Raji (cell line): Measurements from ENCODE around the gene HTT.

Experiments used
- POLR2A ChIP-seq: IDR thresholded peaks from 2 replicates; pipeline ENCODE4 v1.6.1; 2011; ENCODE audit warnings: low read depth, low read length, control low read depth; ENCODE audit not compliant: insufficient read depth

HTT gene

GRCh38 chr4:3168029-3168428, 93.5 kb downstream of the HTT start:
- no peak for TF ChIP-seq POLR2A

DNA sequence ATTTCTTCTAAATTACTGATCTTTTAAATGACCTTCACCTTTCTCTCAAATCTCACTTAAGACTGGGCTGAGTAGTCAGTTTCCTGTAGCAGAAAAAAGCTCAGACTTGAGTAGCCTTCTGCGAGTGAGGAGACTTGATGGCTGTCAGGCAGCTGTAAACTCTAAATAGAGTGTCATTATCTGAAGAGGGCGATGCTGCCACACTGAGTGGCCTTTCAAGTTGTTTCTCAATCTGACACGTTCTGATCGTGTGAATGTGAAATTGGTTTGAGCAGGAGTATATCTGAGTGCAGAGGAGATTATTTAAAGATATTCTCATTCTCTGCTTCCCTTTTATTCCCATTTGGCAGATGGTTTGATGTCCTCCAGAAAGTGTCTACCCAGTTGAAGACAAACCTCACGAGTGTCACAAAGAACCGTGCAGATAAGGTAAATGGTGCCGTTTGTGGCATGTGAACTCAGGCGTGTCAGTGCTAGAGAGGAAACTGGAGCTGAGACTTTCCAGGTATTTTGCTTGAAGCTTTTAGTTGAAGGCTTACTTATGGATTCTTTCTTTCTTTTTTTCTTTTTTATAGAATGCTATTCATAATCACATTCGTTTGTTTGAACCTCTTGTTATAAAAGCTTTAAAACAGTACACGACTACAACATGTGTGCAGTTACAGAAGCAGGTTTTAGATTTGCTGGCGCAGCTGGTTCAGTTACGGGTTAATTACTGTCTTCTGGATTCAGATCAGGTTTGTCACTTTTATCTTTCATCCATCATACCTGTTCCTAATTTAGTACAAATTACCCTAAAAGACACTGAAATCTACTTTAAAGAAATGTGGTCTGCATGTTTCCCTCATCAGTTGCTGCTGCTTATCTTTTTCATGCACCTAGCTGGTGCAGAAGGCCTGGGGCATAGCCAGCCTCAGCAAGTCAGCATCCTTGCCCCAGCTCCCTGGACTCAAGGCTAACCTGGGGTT, 100.2 kb downstream of the HTT start:
- no peak for TF ChIP-seq POLR2A

DNA sequence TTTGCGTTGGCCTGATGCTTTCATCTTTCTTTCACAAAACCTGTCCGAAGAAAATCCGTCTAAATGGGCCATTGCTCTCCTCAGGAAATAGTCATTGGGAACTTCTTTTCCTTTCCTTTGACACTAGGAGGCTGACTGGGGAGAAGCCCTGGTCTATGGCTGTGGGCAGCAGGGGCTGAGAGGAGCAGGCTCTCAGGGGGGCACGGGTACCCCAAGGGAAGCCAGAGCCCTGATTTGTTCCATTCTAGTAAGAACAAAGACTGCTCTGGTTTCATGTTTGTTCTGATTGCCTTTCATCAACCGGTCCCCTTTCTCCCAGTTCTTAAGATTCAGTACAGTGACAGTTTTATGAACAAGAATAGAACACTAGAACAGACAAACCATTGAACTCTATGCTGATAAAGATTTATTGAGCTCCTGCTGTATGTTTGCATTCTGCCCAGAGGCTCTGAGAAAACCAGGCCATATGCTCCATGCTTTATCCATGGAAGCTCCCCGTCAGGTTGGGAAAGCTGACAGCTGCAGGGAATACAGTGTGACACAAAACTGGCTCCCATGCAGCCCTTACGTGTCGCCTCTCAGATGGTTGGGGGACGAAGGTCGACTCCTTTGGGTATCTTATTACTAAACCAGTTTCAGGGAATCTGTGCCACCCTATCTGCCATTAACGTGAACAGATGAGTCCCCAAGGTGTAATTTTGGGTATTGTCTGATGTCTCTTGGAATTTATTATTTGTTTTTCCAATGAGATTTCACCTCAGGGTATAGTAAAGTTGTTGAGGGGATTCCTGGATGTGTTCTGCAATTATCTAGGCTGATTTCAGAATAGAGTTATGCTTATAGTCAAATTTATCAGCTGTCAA, 102.1 kb downstream of the HTT start:
- TF ChIP-seq POLR2A, result no peak

DNA sequence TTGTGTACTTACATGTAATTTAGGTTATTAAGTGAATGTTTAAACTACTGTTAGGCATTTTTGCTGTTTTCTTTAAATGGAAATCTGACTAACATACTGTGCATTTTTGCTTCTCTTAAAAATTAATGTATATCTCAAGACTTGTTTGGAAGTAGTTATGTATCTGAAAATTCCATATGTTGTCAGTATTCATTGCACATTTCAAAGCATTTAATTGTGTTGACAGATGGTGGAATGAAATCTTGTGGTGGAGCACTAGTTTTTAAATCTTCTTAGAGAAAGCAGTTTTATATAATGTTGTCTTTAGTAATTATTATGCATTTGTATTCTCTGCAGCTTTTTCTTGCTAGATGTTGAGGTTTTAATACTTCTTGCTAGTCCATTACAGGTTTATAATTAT, 102.9 kb downstream of the HTT start:
- TF ChIP-seq POLR2A, result no peak

GRCh38 chr4:3177905-3178304, 103.4 kb downstream of the HTT start:
- no peak for TF ChIP-seq POLR2A

DNA sequence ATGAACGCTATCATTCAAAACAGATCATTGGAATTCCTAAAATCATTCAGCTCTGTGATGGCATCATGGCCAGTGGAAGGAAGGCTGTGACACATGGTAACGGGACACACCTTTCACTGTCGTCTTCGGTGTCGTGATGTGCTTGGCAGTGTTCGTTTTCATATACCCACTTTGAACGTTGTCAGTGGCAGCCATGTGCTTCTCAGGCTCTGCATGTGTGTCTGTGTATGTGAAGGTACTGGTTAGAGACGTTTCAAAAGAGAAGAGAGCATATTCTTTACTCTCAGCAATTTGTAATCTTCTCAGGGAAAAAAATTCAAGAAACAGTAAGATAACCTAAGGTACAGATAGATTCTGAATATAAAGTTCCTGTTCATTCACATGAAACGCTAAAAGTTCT, 103.9 kb downstream of the HTT start:
- TF ChIP-seq POLR2A, result no peak

DNA sequence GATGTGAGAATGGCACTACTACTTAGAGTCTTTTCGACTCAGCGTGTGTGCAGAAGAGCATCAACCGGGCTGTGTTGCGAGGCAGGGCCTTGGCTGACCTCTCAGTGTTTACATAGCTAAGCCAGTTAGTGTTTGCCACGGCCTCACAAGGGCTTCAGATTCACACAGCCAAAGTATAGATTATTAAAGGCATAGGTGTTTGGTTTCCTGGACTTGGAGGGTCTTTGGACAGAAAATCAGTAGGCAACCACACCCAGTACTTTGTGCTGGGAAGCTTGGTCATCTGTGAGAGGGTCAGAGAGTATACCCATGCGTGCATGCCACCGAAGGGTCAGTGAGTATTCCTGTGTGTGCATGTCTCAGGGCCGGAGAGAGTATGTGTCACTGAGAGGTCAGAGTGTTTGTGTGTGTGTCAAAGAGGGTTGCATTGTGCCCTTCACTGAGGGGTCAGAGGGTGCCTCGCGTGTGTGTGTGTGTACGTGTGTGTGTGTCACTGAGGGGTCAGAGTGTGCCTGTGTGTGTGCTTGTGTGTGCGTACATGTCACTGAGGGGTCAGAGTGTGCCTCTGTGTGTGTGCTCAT, 104.7 kb downstream of the HTT start:
- TF ChIP-seq POLR2A, result no peak

DNA sequence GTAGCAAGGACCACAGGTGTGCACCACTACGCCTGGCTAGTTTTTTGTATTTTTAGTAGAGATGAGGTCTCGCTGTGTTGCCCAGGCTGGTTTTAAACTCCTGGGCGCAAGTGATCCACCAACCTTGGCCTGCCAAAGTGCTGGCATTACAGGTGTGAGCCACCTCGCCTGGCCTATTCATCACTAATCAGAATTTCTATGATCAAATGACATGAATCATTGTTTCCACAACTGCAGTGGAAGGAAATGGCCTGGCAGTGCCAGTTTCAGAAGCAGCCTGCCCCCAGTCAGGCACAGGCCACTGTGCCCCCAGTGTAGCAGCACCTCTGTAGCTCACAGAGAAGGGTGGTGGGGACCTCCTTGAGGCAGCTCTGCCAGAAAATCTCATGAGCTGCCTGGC, 108.5 kb downstream of the HTT start:
- no peak for TF ChIP-seq POLR2A

- no peak for TF ChIP-seq POLR2A
Measured at GRCh38 chr4:3184725-3185124, 110.2 kb downstream of the HTT start.

DNA sequence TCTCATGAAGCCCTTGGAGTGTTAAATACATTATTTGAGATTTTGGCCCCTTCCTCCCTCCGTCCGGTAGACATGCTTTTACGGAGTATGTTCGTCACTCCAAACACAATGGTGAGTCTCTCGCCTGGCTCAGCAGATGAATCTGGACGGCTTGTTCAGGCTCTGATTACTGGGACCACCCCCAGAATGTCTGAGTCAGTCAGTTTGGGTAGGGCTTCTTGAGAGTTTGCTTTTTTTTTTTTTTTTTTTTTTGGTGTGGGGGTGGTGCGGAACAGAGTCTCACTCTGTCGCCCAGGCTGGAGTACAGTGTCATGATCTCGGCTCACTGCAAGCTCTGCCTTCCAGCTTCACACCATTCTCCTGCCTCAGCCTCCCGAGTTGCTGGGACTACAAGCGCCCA, 112.1 kb downstream of the HTT start:
- TF ChIP-seq POLR2A, result no peak

DNA sequence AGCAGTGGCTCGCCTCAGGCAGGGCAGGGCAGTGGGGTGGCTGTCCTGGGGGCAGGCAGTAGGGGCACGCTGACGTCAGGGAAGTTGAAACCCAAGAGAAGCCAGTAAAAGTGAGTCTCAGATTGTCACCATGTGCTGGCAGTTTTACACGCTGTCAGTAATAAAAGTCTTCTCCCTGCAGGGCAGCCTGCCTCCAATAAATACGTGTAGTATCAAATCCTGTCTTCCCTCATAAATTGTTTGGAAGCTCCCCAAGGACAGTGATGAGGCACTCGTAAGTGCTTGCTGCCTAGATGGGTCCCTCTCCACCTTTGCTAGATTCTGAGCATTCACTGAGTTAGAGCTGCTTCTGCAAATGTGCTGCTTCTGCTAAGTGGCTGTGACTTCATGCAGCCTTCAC, 113.6 kb downstream of the HTT start:
- TF ChIP-seq POLR2A, result no peak

GRCh38 chr4:3189459-3189858, 115.0 kb downstream of the HTT start:
- no peak for TF ChIP-seq POLR2A

DNA sequence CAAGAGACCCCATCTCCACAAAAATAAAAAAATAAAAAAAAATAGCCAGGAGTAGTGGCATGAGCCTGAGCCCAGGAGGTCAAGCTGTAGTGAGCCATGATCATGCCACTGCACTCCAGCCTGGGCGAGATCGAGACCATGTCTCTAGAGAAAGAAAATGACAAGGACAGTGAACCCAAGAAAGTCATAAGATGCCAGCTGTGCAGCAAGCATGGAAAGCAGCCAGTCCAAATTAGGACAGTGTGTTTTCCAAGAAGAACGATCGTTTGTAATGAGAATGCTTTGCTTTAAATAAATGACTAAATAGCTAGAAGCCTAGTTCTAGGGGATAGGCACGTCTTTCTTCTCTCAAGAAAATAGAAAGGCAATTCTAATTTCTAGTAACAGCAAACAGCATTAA, 116.1 kb downstream of the HTT start:
- no peak for TF ChIP-seq POLR2A

- no peak for TF ChIP-seq POLR2A
Measured at GRCh38 chr4:3192188-3192587, 117.7 kb downstream of the HTT start.

- TF ChIP-seq POLR2A, result no peak
Measured at GRCh38 chr4:3192827-3193226, 118.3 kb downstream of the HTT start.
